Activated T-cell treated with anti-CD3 and anti-CD28 coated beads, Interleukin-2, amount 50 U/mL, for 24 hours (primary cell): ENCODE data around the gene MASTL.

Experiments used
- DNase-seq: peaks from one replicate; pipeline ENCODE4 v3.0.0-alpha.2; 2020
- H3K27ac Mint-ChIP-seq: 2 replicates; pipeline ENCODE4 v1.8.0; 2020; ENCODE audit warnings: mild to moderate bottlenecking, mixed read lengths
- H3K27me3 Mint-ChIP-seq: 2 replicates; pipeline ENCODE4 v1.8.0; 2020; ENCODE audit warnings: mixed read lengths
- H3K36me3 Mint-ChIP-seq: 2 replicates; pipeline ENCODE4 v1.8.0; 2020; ENCODE audit warnings: low read depth, mixed read lengths
- H3K4me1 Mint-ChIP-seq: 2 replicates; pipeline ENCODE4 v1.8.0; 2020; ENCODE audit warnings: low read depth, mixed read lengths
- H3K4me3 Mint-ChIP-seq: 2 replicates; pipeline ENCODE4 v1.8.0; 2020; ENCODE audit warnings: mild to moderate bottlenecking, moderate library complexity, mixed read lengths
- H3K9me3 Mint-ChIP-seq: 2 replicates; pipeline ENCODE4 v1.8.0; 2020; ENCODE audit warnings: mixed read lengths

MASTL gene

GRCh38 chr10:27188259-27188658 lies 33.1 kb downstream of the MASTL start:
- Mint-ChIP-seq H3K27ac (no peak overlapping the region), H3K27me3 (no peaks in the 10 kb centered on the region), H3K36me3 (peaks cover 53% of the 10 kb centered on the region), H3K9me3 (no peaks in the 10 kb centered on the region), H3K4me1 (no peaks in the 10 kb centered on the region), H3K4me3 (no peak overlapping the region)
- no peak for DNase-seq

GRCh38 chr10:27188897-27189296 lies 33.7 kb downstream of the MASTL start:
- Mint-ChIP-seq H3K4me3 (no peak overlapping the region), H3K27ac (peak overlapping the region; percentile 5), H3K4me1 (no peaks in the 10 kb centered on the region), H3K27me3 (no peaks in the 10 kb centered on the region), H3K9me3 (no peaks in the 10 kb centered on the region), H3K36me3 (peaks cover 47% of the 10 kb centered on the region)
- DNase-seq = no peak

- Mint-ChIP-seq H3K27ac (no peak overlapping the region), H3K4me3 (no peak overlapping the region), H3K4me1 (no peaks in the 10 kb centered on the region), H3K36me3 (peaks cover 34% of the 10 kb centered on the region), H3K9me3 (no peaks in the 10 kb centered on the region), H3K27me3 (no peaks in the 10 kb centered on the region)
- no peak for DNase-seq
Measured at GRCh38 chr10:27190508-27190907, 35.4 kb downstream of the MASTL start.

- Mint-ChIP-seq H3K4me1 (no peaks in the 10 kb centered on the region), H3K9me3 (no peaks in the 10 kb centered on the region), H3K27me3 (no peaks in the 10 kb centered on the region), H3K4me3 (no peak overlapping the region), H3K27ac (peak overlapping the region; percentile 65), H3K36me3 (peaks cover 28% of the 10 kb centered on the region)
- no peak for DNase-seq
Measured at GRCh38 chr10:27192284-27192683, 37.1 kb downstream of the MASTL start.

GRCh38 chr10:27197980-27198620 lies 42.9 kb downstream of the MASTL start:
- H3K4me3 Mint-ChIP-seq = no peak overlapping the region
- H3K27ac Mint-ChIP-seq = peak overlapping the region; percentile 3
- H3K4me1 Mint-ChIP-seq = no peaks in the 10 kb centered on the region
- H3K36me3 Mint-ChIP-seq = peaks cover 52% of the 10 kb centered on the region
- no peak for DNase-seq
- no peaks in the 10 kb centered on the region for H3K27me3 Mint-ChIP-seq
- no peaks in the 10 kb centered on the region for H3K9me3 Mint-ChIP-seq

GRCh38 chr10:27203806-27204205 lies 48.7 kb downstream of the MASTL start:
- Mint-ChIP-seq H3K27ac (no peak overlapping the region), H3K9me3 (no peaks in the 10 kb centered on the region), H3K36me3 (peaks cover 69% of the 10 kb centered on the region), H3K4me1 (no peaks in the 10 kb centered on the region), H3K27me3 (no peaks in the 10 kb centered on the region), H3K4me3 (no peak overlapping the region)
- DNase-seq = no peak

- Mint-ChIP-seq H3K4me3 (no peak overlapping the region), H3K36me3 (peaks cover 81% of the 10 kb centered on the region), H3K4me1 (no peaks in the 10 kb centered on the region), H3K27ac (no peak overlapping the region), H3K27me3 (no peaks in the 10 kb centered on the region), H3K9me3 (no peaks in the 10 kb centered on the region)
- DNase-seq = no peak
Measured at GRCh38 chr10:27207350-27207749, 52.2 kb downstream of the MASTL start.

GRCh38 chr10:27223964-27224363 lies 68.8 kb downstream of the MASTL start:
- Mint-ChIP-seq H3K27ac (no peak overlapping the region), H3K4me1 (peaks cover 16% of the 10 kb centered on the region), H3K4me3 (no peak overlapping the region), H3K36me3 (peaks cover 57% of the 10 kb centered on the region), H3K9me3 (no peaks in the 10 kb centered on the region), H3K27me3 (no peaks in the 10 kb centered on the region)
- DNase-seq = peak; percentile 47

- no peak overlapping the region for H3K27ac Mint-ChIP-seq
- no peak for DNase-seq
- no peak overlapping the region for H3K4me3 Mint-ChIP-seq
- no peaks in the 10 kb centered on the region for H3K27me3 Mint-ChIP-seq
- no peaks in the 10 kb centered on the region for H3K9me3 Mint-ChIP-seq
- peaks cover 52% of the 10 kb centered on the region for H3K36me3 Mint-ChIP-seq
- peaks cover 16% of the 10 kb centered on the region for H3K4me1 Mint-ChIP-seq
Measured at GRCh38 chr10:27225011-27225590, 69.9 kb downstream of the MASTL start.

GRCh38 chr10:27225642-27226257 lies 70.6 kb downstream of the MASTL start:
- peaks cover 16% of the 10 kb centered on the region for H3K4me1 Mint-ChIP-seq
- H3K27me3 Mint-ChIP-seq = no peaks in the 10 kb centered on the region
- H3K9me3 Mint-ChIP-seq = no peaks in the 10 kb centered on the region
- DNase-seq = no peak
- peak overlapping the region; percentile 32 for H3K27ac Mint-ChIP-seq
- no peak overlapping the region for H3K4me3 Mint-ChIP-seq
- peaks cover 50% of the 10 kb centered on the region for H3K36me3 Mint-ChIP-seq

- Mint-ChIP-seq H3K4me1 (peaks cover 14% of the 10 kb centered on the region), H3K4me3 (no peak overlapping the region), H3K9me3 (no peaks in the 10 kb centered on the region), H3K36me3 (peaks cover 46% of the 10 kb centered on the region), H3K27me3 (no peaks in the 10 kb centered on the region), H3K27ac (no peak overlapping the region)
- DNase-seq = no peak
Measured at GRCh38 chr10:27230022-27230421, 74.9 kb downstream of the MASTL start.

- Mint-ChIP-seq H3K27me3 (no peaks in the 10 kb centered on the region), H3K9me3 (no peaks in the 10 kb centered on the region), H3K27ac (peak overlapping the region; percentile 11), H3K4me3 (no peak overlapping the region), H3K36me3 (peaks cover 41% of the 10 kb centered on the region), H3K4me1 (peaks cover 12% of the 10 kb centered on the region)
- DNase-seq = no peak
Measured at GRCh38 chr10:27235706-27236105, 80.6 kb downstream of the MASTL start.
